ENCODE measurements around the gene LTBP3. TPM values are rescaled to one million over a fixed set of nuclear protein-coding genes. Genes with fewer than 3 reads are reported as not detected.

Gene LTBP3
- total and polyA plus RNA-seq, 2 of the 13 experiments (the other 11 are each of a cell fraction or from before 2014, with no cell fraction given), result 12.2 to 68.1 TPM

- TF ChIP-seq TFDP2 (CRISPR knock-in tag; IDR thresholded peaks at IDR 0.05) (peak; percentile 94), ZNF703 (CRISPR knock-in tag; IDR thresholded peaks at IDR 0.05; ENCODE audit: borderline replicate concordance) (peak; percentile 81; the same call in 1 of the 2 replicates), ESRRA (CRISPR knock-in tag; IDR thresholded peaks at IDR 0.05; ENCODE audit: low read depth) (0 out of 2 replicates have a peak, but pooled peaks have one; percentile 41), CREBL2 (CRISPR knock-in tag; IDR thresholded peaks at IDR 0.05; ENCODE audit: borderline replicate concordance) (peak; percentile 89; the same call in 1 of the 2 replicates), RFX5 (IDR thresholded peaks at IDR 0.05; ENCODE audit: low read depth, low read length) (no peak; the same call in 1 of the 2 replicates), PRPF4 (IDR thresholded peaks at IDR 0.05; ENCODE audit: low read depth, low read length, poor library complexity, severe bottlenecking) (peak; percentile 83), ZBTB44 (CRISPR knock-in tag; IDR thresholded peaks at IDR 0.05) (no peak), NFKBIZ (CRISPR knock-in tag; IDR thresholded peaks at IDR 0.05) (0 out of 2 replicates have a peak, but pooled peaks have one; percentile 62), KAT7 (CRISPR knock-in tag; IDR thresholded peaks at IDR 0.05; ENCODE audit: borderline replicate concordance) (peak; percentile 90; the same call in 1 of the 2 replicates), ELK4 (CRISPR knock-in tag; IDR thresholded peaks at IDR 0.05; ENCODE audit: borderline replicate concordance) (no peak), AHDC1 (CRISPR knock-in tag; IDR thresholded peaks at IDR 0.05; ENCODE audit: borderline replicate concordance) (0 out of 2 replicates have a peak, but pooled peaks have one; percentile 12), ZNF343 (CRISPR knock-in tag; IDR thresholded peaks at IDR 0.05) (peak; percentile 76; the same call in 1 of the 2 replicates), RARG (CRISPR knock-in tag; IDR thresholded peaks at IDR 0.05; ENCODE audit: low read depth) (peak; percentile 67; the same call in 1 of the 2 replicates), NFYB (CRISPR knock-in tag; IDR thresholded peaks at IDR 0.05) (peak; percentile 32; the same call in 1 of the 2 replicates), ZNF709 (CRISPR knock-in tag; IDR thresholded peaks at IDR 0.05) (no peak), PHF21A (CRISPR knock-in tag; IDR thresholded peaks at IDR 0.05) (peak; percentile 96), ZNF317 (CRISPR knock-in tag; IDR thresholded peaks at IDR 0.05) (no peak)
Observed at GRCh38 chr11:65497141-65498041, 60.8 kb downstream of the LTBP3 start (continued).
